ENCODE data around the gene CELF2.

CELF2 gene

GRCh38 chr10:11307937-11308336, 290.3 kb downstream of the CELF2 start:
- Histone ChIP-seq H3K36me3 (ENCODE audit: control insufficient read depth, insufficient read depth, low read length) (no peaks in the 10 kb centered on the region), H3K27ac (no peak overlapping the region), H3K4me3 (ENCODE audit: low read depth, low read length) (no peak overlapping the region), H3K4me2 (ENCODE audit: low read length) (no peak overlapping the region), H3K79me2 (no peaks in the 10 kb centered on the region), H2AFZ (no peak overlapping the region), H3K9ac (no peak overlapping the region), H3K9me3 (ENCODE audit: control insufficient read depth, low read length) (no peaks in the 10 kb centered on the region), H3K27me3 (ENCODE audit: control insufficient read depth, insufficient read depth, low read length) (no peaks in the 10 kb centered on the region), H3K4me1 (no peaks in the 10 kb centered on the region)
- TF ChIP-seq, protein P1, sequence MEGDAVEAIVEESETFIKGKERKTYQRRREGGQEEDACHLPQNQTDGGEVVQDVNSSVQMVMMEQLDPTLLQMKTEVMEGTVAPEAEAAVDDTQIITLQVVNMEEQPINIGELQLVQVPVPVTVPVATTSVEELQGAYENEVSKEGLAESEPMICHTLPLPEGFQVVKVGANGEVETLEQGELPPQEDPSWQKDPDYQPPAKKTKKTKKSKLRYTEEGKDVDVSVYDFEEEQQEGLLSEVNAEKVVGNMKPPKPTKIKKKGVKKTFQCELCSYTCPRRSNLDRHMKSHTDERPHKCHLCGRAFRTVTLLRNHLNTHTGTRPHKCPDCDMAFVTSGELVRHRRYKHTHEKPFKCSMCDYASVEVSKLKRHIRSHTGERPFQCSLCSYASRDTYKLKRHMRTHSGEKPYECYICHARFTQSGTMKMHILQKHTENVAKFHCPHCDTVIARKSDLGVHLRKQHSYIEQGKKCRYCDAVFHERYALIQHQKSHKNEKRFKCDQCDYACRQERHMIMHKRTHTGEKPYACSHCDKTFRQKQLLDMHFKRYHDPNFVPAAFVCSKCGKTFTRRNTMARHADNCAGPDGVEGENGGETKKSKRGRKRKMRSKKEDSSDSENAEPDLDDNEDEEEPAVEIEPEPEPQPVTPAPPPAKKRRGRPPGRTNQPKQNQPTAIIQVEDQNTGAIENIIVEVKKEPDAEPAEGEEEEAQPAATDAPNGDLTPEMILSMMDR (IDR thresholded peaks at IDR 0.05): no peak

- Histone ChIP-seq H2AFZ (no peak overlapping the region), H3K27ac (no peak overlapping the region), H3K79me2 (no peaks in the 10 kb centered on the region), H3K9me3 (ENCODE audit: control insufficient read depth, low read length) (no peaks in the 10 kb centered on the region), H3K27me3 (ENCODE audit: control insufficient read depth, insufficient read depth, low read length) (no peaks in the 10 kb centered on the region), H3K4me3 (ENCODE audit: low read depth, low read length) (no peak overlapping the region), H3K36me3 (ENCODE audit: control insufficient read depth, insufficient read depth, low read length) (no peaks in the 10 kb centered on the region), H3K9ac (no peak overlapping the region), H3K4me1 (no peaks in the 10 kb centered on the region), H3K4me2 (ENCODE audit: low read length) (no peak overlapping the region)
- TF ChIP-seq, protein P1 (IDR thresholded peaks at IDR 0.05): no peak
These were observed 293.4 kb downstream of the CELF2 start for GRCh38 chr10:11311027-11311426.

GRCh38 chr10:11313463-11313862, 295.8 kb downstream of the CELF2 start:
- H3K9me3 ChIP-seq (ENCODE audit: control insufficient read depth, low read length): no peaks in the 10 kb centered on the region
- H2AFZ ChIP-seq: no peak overlapping the region
- H3K4me3 ChIP-seq (ENCODE audit: low read depth, low read length): no peak overlapping the region
- no peak overlapping the region for H3K9ac ChIP-seq
- H3K36me3 ChIP-seq (ENCODE audit: control insufficient read depth, insufficient read depth, low read length): no peaks in the 10 kb centered on the region
- H3K27ac ChIP-seq: no peak overlapping the region
- H3K79me2 ChIP-seq: no peaks in the 10 kb centered on the region
- no peak overlapping the region for H3K4me2 ChIP-seq (ENCODE audit: low read length)
- TF ChIP-seq, protein P1 (IDR thresholded peaks at IDR 0.05): no peak
- no peaks in the 10 kb centered on the region for H3K27me3 ChIP-seq (ENCODE audit: control insufficient read depth, insufficient read depth, low read length)
- no peaks in the 10 kb centered on the region for H3K4me1 ChIP-seq

- Histone ChIP-seq H3K36me3 (ENCODE audit: control insufficient read depth, insufficient read depth, low read length) (no peaks in the 10 kb centered on the region), H3K79me2 (no peaks in the 10 kb centered on the region)
These were observed 300.4 kb downstream of the CELF2 start for GRCh38 chr10:11317936-11318670.

More at GRCh38 chr10:11317936-11318670, 300.4 kb downstream of the CELF2 start:
- Histone ChIP-seq H2AFZ (no peak overlapping the region), H3K4me1 (no peaks in the 10 kb centered on the region), H3K9me3 (ENCODE audit: control insufficient read depth, low read length) (no peaks in the 10 kb centered on the region), H3K4me3 (ENCODE audit: low read depth, low read length) (no peak overlapping the region), H3K4me2 (ENCODE audit: low read length) (no peak overlapping the region), H3K27ac (no peak overlapping the region), H3K9ac (no peak overlapping the region), H3K27me3 (ENCODE audit: control insufficient read depth, insufficient read depth, low read length) (no peaks in the 10 kb centered on the region)
- TF ChIP-seq, protein P1 (IDR thresholded peaks at IDR 0.05): no peak

All from parathyroid adenoma (tissue), 2 donors.